CD4-positive, alpha-beta T cell treated with Interleukin-4 for 1 hour (primary cell): Measurements from ENCODE around the gene RACK1.
A peak's percentile ranks its signal among the peaks of the same experiment; 100 is the strongest.
"Not testable (repeated sequence)": the region's sequence is repeated elsewhere in the genome, so short reads cannot be mapped to it uniquely, and the experiment has no call there.

Source experiments
- DNase-seq, 2 donors: peaks; one replicate each; pipeline ENCODE4 v3.0.0-alpha.2; 2020 to 2022

The RACK1 gene

DNA sequence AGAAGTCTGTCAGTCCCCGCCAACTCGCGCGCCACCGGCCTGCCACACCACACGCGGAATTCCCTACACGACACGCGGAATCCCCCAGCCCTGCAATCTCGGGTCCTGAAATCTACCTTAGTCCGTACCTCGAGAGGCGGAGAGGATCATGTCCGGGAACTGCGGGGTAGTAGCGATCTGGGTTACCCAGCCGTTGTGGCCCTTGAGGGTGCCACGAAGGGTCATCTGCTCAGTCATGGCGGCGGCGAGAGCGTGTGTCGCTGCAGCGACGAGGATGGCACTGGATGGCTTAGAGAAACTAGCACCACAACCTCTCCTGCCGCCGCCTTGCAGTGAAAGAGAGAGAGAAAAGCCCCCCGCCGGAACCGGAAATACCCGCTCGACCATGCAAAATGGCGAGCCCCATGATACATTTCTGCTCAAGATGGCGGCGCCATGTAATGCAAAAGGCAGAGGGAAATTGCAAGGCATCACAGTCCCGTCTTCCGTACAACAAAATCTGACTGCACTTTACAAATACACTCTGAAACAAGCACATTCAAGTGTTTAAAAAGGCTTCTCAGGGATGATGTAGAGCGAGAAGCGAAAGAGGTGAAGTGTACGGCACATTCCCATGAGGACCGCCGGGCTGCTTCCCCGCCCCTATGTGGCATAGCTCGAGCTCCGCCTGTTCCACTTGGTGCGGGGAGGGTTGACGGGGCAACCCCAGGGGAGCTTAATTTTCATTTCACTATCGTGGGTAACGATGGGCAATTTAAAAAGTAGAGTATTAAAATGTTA is at the start of gene RACK1:
Gene RACK1 (minus strand): TSS at position 343 of the 780 bp plus-strand sequence. CDS start 106 bp downstream, at position 237.
- DNase-seq, result peak; percentile 89 to 91

GRCh38 chr5:181287331-181287730 is 43.6 kb upstream of the RACK1 start:
- DNase-seq, result not testable (repeated sequence)

DNA sequence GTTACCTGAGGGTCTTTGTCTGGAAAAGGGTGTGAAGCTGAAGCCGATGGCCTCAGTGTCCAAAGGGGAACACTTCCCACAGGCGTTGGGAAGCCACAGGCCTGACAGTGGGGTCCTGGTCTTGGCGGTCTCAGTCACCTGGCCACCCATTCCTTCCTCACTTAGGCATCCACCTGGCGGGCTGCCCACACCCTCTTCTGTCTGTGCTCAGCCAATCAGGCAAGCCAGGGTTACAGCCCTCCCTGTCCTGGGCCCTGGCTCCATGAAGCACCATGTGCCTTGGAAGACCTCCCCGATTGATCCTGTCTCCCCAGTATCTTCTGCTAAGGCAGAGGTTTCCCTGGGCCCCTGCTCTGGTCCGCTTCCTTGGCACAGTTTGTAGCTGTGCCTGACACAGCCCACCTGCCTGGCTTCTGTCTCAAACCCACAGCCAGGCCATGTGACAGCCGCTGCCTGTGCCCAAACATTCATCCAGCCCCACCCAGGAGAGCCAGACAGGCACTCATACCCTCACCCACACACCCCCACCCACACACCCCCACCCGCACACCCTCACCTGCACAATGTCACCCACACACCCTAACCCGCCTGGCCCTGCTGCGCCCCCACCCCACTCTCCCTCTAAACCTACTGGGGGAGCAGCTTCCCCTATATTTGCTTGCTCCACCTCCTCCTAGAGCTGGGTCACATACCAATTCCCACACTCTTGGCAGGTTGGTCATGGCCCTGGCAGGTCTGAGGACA is 42.4 kb upstream of the RACK1 start:
- DNase-seq, result not testable (repeated sequence)

GRCh38 chr5:181283841-181284755 is 40.4 kb upstream of the RACK1 start:
- not testable (repeated sequence) for DNase-seq

- no peak for DNase-seq
These were observed 39.6 kb upstream of the RACK1 start for GRCh38 chr5:181283347-181283746.

DNA sequence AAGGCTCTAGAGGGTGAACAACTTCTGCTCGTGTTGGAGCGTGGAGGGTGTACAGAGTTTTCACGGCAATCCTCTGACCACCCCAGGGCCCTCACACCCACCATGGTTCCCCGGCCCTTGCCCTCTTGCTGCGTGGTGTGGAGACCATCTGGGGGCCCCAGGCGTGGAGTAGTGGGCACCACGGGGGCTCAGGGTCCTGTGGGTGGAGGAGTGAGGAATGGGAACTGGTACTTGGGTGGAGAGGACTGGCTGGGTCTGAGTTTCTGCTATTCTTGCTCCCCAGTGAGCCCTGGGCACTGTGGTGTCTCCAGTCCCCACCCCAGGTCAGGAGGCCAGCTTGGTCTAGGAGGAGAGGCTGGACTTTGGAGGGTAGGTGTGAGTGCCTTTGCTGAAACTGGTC is 39.2 kb upstream of the RACK1 start:
- no peak for DNase-seq

DNA sequence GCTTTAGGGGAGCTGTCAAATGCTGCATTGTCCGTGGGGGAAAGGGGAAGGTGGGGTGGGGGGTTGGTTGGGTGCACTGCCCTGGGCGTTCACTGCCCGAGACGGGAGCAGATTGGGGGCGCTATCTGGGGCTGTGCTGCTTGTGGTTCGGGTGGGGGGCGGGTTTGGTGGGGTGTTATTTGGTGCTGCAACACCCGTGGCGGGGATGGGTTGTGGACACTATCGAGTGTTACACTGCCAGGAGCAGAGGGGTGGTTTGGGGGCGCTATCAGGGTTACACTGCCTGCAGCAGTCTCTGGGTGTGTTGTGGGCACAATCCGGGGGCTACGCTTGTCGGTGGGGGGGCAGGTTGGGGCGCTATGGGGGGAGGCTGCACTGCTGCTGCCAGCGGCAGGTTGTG is 38.7 kb upstream of the RACK1 start:
- not testable (repeated sequence) for DNase-seq

DNA sequence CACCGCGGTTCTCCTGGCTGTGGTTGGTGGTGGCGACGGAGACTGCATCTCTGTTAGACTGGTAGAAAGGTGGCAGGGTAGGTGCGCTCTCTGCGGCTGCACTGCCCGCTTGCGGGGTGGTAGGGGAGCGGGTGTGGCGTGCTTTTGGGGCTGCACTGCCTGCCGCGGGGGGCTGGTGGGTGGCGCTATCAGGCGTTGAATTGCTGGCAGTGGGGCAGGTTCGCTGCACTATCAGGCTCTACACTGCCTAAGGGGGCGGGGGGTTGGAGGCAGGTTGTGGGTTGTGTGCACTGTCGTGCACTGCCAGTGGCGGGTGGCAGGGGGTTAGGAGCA is 38.2 kb upstream of the RACK1 start:
- no peak for DNase-seq

GRCh38 chr5:181281077-181281983 is 37.6 kb upstream of the RACK1 start:
- DNase-seq, result no peak

DNA sequence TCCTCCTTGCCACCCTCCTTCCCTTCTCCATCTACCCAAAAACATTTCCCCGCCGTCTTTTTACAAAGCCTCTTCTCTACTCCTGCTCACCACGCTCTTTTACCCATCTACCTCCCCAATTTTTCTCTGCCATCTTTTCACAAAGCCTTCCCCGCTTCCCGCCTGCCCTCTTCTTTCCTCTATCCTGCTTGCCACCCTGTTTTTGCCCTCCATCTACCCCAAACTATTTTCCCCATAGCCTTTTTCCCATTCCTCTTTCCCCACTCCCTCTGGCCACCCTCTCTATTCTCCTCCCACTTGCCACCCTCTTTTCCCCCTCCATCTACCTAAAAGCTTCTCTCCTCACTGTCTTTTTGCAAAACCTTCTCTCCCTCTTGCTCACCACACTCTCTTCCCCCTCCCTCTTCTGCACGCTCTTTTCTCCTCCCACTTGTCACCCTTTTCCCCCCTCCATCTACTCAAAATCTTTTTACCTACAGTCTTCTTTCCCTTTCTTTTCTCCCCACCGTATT is 36.6 kb upstream of the RACK1 start:
- no peak for DNase-seq

GRCh38 chr5:181273433-181273744 is 29.7 kb upstream of the RACK1 start:
- DNase-seq, result not testable (repeated sequence)

GRCh38 chr5:181271081-181271480 is 27.4 kb upstream of the RACK1 start:
- no peak for DNase-seq

DNA sequence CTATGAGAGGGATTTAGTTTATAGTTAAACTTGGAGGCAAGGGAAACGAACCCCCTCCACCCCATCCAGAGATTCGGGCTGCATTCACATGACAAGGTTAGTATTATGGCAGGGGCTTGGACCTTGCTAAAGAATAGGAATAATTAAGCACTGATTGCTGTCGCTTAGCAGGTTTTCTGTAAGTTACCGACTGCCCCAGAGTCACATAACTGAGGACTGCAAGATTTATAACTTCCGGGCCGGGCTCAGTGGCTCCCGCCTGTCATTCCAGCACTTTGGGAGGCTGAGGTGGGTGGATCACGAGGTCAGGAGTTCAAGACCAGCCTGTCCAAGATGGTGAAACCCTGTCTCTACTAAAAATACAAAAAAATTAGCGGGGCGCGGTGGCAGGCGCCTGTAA is 24.2 kb upstream of the RACK1 start:
- DNase-seq, result not testable (repeated sequence)

- not testable (repeated sequence) for DNase-seq
These were observed 23.7 kb upstream of the RACK1 start for GRCh38 chr5:181267291-181267904.

DNA sequence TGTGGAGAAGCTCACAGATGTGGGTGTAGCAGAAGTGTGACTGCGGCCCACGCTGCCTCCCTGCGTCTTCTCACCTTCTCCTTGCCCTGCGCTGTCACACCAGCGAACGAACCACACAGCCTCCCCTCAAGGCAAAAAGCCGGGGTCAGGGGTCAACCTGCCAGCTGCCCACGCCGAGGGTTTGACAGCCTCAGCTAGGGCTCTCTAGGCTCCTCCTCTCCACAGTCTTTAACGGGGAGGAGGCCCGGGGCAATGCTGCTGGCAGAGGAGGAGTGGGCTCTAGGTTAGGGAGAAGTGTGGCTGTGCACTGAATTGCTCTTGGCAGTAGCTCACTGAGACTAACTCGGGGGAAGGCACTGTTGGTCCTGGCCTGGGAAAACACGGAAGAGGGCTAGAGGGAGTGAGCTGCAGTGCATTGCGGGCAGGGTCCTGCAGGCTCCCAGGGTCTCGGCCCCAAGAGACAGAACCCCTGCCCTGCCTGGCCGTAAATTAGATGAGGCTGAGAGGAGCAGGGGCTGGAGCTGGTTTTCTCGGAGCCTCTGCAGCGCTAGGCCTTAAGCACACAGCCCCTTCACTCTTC is 21.5 kb upstream of the RACK1 start:
- DNase-seq, result no peak

DNA sequence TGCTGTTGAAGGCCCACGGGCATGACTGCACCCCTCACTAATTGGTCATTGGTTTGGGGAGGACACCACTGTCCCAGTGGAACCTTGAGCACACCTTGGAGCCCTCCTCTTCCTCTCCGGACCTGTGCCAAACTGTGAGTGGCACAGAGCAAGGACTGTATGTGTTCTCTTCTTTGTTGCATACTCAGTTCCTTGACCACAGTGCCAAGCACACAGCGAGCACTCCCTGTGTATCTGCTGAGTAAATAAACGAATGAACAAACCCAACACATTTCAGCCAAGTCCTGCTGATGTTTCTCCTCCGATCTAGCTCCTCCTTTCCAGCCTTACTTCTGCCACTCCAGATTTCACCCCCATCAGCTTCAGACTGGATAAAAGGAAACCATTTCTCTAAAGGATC is 19.9 kb upstream of the RACK1 start:
- no peak for DNase-seq

- DNase-seq, result peak; percentile 80 to 84
These were observed 17.8 kb upstream of the RACK1 start for GRCh38 chr5:181261320-181262049.

DNA sequence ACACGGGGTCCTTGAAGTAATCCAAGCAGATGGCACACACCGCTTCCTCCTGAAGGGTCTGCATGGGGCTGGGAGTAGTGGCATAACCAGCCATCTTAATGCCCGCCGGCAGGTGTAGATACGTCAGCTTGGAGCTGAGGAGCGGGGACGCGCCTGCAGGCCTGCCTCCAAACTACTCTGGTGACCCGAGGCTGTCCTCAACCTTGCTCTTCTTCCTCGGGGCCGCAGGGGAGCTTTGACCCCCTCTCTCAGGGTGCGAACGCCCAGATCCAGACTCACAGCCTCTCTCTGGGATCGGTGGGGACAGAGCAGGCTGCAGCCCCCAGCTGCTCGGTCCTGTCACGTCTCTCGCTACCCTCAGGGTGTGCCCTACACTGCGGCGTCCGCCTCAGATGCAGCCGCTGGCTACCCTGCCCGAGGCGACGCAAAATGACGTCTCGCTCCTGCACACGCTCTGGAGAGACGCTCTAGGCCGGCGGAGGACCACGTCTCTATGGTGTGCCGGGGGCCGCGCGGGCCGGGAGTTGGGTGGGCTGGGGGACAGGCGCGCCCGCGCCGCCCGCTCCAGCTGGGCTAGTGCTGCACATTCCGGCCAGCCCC is 17.1 kb upstream of the RACK1 start, which contains the start of gene TRIM52:
Gene TRIM52 (minus strand): TSS at position 424 of the 600 bp plus-strand sequence. CDS start 330 bp downstream, at position 94.
- peak; percentile 93 to 94 for DNase-seq

- DNase-seq, result no peak
These were observed 16.4 kb upstream of the RACK1 start for GRCh38 chr5:181259974-181260719.
